AG04450 (cell line): ENCODE results near the gene HTR3B. TPM values are rescaled to one million over a fixed set of nuclear protein-coding genes. Genes with fewer than 3 reads are reported as not detected.
A peak's percentile ranks its signal among the peaks of the same experiment; 100 is the strongest.

Experiments used
- CTCF ChIA-PET: fragments of 300-600, 350-600 bp; formaldehyde crosslinking; extraction: SDS; loops from one replicate; lab custom pipeline; 2022; ENCODE audit warnings: antibody characterized with exemption, inconsistent platforms; lab: Charles Lee
- POLR2A ChIA-PET: fragments of 350-600 bp; formaldehyde crosslinking; extraction: SDS; loops from one replicate; lab custom pipeline; 2021; ENCODE audit warnings: antibody characterized with exemption, inconsistent platforms; lab: Yijun Ruan, JAX
- DNase-seq: peaks from one replicate; pipeline ENCODE4 v3.0.0-alpha.2; 2011; ENCODE audit warnings: low read depth, low spot score
- H3K27ac ChIP-seq: one replicate; pipeline ENCODE4 v1.5.1; 2012; ENCODE audit warnings: low read depth, low read length, control low read depth
- H3K27me3 ChIP-seq: one replicate; pipeline ENCODE4 v1.6.0; 2012; ENCODE audit warnings: low read length; ENCODE audit not compliant: control insufficient read depth, insufficient read depth
- H3K4me3 ChIP-seq: 2 replicates; pipeline ENCODE4 v1.5.1; 2011; ENCODE audit warnings: mild to moderate bottlenecking, low read depth, low read length, control low read depth
- H3K9me3 ChIP-seq: 2 replicates; pipeline ENCODE4 v1.5.1; 2012; ENCODE audit warnings: low read length; ENCODE audit not compliant: control insufficient read depth, insufficient read depth
- CTCF ChIP-seq: IDR thresholded peaks from 2 replicates; pipeline ENCODE4 v1.5.1; 2011; ENCODE audit warnings: low read depth, low read length, control low read depth, inconsistent platforms
- polyA plus RNA-seq: library from polyadenylated mRNA; depleted of rRNA; stranded (reverse); fragments of >200 nt; gene quantifications from 2 replicates; pipeline ENCODE4 v1.2.3, GENCODE V29; 2011

Gene HTR3B
- polyA plus RNA-seq, 1 experiment, result not detected

- Histone ChIP-seq H3K9me3 (no peaks in the 10 kb centered on the region), H3K27me3 (peaks cover 8% of the 10 kb centered on the region), H3K27ac (no peak overlapping the region), H3K4me3 (no peak overlapping the region)
- POLR2A ChIA-PET, result no interaction called here
- no peak for DNase-seq
- CTCF ChIA-PET, result interaction anchor here (0.5 to 6.2 kb wide), 4 partner anchors 16 to 367 kb away, joined by 3 to 205 read pairs (median 7); no protein-coding TSS in a partner anchor
- TF ChIP-seq CTCF, result no peak
Measured at GRCh38 chr11:113894421-113894996, 10.1 kb upstream of the HTR3B start.

- Histone ChIP-seq H3K27ac (no peak overlapping the region), H3K27me3 (peaks cover 8% of the 10 kb centered on the region), H3K9me3 (no peaks in the 10 kb centered on the region), H3K4me3 (no peak overlapping the region)
- POLR2A ChIA-PET, result interaction anchor here (0.6 kb wide), 1 partner anchor 22 kb away, joined by 11 read pairs; no protein-coding TSS in a partner anchor
- no peak for DNase-seq
- no peak for TF ChIP-seq CTCF
- CTCF ChIA-PET, result interaction anchor here (0.7 to 6.2 kb wide), 18 partner anchors 10 to 756 kb away, joined by 3 to 205 read pairs (median 6); partner anchors contain the start of genes HTR3B and USP28
Measured at GRCh38 chr11:113895367-113896155, 9.0 kb upstream of the HTR3B start.

GRCh38 chr11:113896156-113896879, 8.3 kb upstream of the HTR3B start:
- Histone ChIP-seq H3K27me3 (peaks cover 8% of the 10 kb centered on the region), H3K9me3 (no peaks in the 10 kb centered on the region), H3K4me3 (no peak overlapping the region), H3K27ac (no peak overlapping the region)
- peak; percentile 74 for TF ChIP-seq CTCF
- POLR2A ChIA-PET, result interaction anchor here (0.6 kb wide), 1 partner anchor 23 kb away, joined by 11 read pairs; no protein-coding TSS in a partner anchor
- no peak for DNase-seq
- CTCF ChIA-PET, result interaction anchor here (0.7 to 6.2 kb wide), 15 partner anchors 9 to 757 kb away, joined by 3 to 205 read pairs (median 5); partner anchors contain the start of genes HTR3B and USP28

- CTCF ChIA-PET, result interaction anchor here (0.5 to 1.7 kb wide), 2 partner anchors 213 to 360 kb away, joined by 5 to 9 read pairs; no protein-coding TSS in a partner anchor
Measured at GRCh38 chr11:113901141-113901540, 3.5 kb upstream of the HTR3B start.

More at GRCh38 chr11:113901141-113901540, 3.5 kb upstream of the HTR3B start:
- no peak overlapping the region for H3K4me3 ChIP-seq
- H3K9me3 ChIP-seq, result no peaks in the 10 kb centered on the region
- no peak for DNase-seq
- POLR2A ChIA-PET, result no interaction called here
- H3K27me3 ChIP-seq, result peaks cover 2% of the 10 kb centered on the region
- no peak for TF ChIP-seq CTCF
- H3K27ac ChIP-seq, result no peak overlapping the region
